HPDE6-E6E7 (cell line): Measurements from ENCODE around the gene DCAF10.
A peak's percentile ranks its signal among the peaks of the same experiment; 100 is the strongest.
"Not testable (repeated sequence)": the region's sequence is repeated elsewhere in the genome, so short reads cannot be mapped to it uniquely, and the experiment has no call there.

Source experiments
- DNase-seq: peaks from one replicate; pipeline ENCODE4 v3.0.0; 2011; ENCODE audit warnings: missing footprints; ENCODE audit errors: extremely low spot score

DCAF10 gene

GRCh38 chr9:37800631-37801286 lies at the start of gene DCAF10:
DCAF10 (plus strand) TSS chr9:37800797; CDS start chr9:37800867, 70 bp downstream.
- DNase-seq, result peak; percentile 63

GRCh38 chr9:37751186-37751585 lies 49.4 kb upstream of the DCAF10 start:
- no peak for DNase-seq

GRCh38 chr9:37751704-37752103 lies 48.9 kb upstream of the DCAF10 start:
- not testable (repeated sequence) for DNase-seq

GRCh38 chr9:37752112-37752511 lies 48.5 kb upstream of the DCAF10 start:
- DNase-seq, result not testable (repeated sequence)

- DNase-seq, result no peak
Measured at GRCh38 chr9:37752642-37753488, 47.7 kb upstream of the DCAF10 start.

GRCh38 chr9:37753489-37754190 lies 47.0 kb upstream of the DCAF10 start, which contains the start of gene TRMT10B:
TRMT10B (plus strand) TSS chr9:37753805; CDS start chr9:37761932, 8,127 bp downstream.
- peak; percentile 76 for DNase-seq

GRCh38 chr9:37758747-37759146 lies 41.9 kb upstream of the DCAF10 start:
- DNase-seq, result no peak

GRCh38 chr9:37760416-37761161 lies 40.0 kb upstream of the DCAF10 start:
- DNase-seq, result no peak

GRCh38 chr9:37761511-37761910 lies 39.1 kb upstream of the DCAF10 start:
- no peak for DNase-seq

- DNase-seq, result not testable (repeated sequence)
Measured at GRCh38 chr9:37765263-37765662, 35.3 kb upstream of the DCAF10 start.

- DNase-seq, result no peak
Measured at GRCh38 chr9:37769306-37769705, 31.3 kb upstream of the DCAF10 start.

- no peak for DNase-seq
Measured at GRCh38 chr9:37769995-37770394, 30.6 kb upstream of the DCAF10 start.

- no peak for DNase-seq
Measured at GRCh38 chr9:37775216-37775919, 25.2 kb upstream of the DCAF10 start.

- DNase-seq, result no peak
Measured at GRCh38 chr9:37776328-37776727, 24.3 kb upstream of the DCAF10 start.

- DNase-seq, result no peak
Measured at GRCh38 chr9:37778534-37778933, 22.1 kb upstream of the DCAF10 start.

GRCh38 chr9:37784291-37784615 lies 16.3 kb upstream of the DCAF10 start:
- DNase-seq, result no peak

GRCh38 chr9:37784616-37785483 lies 15.7 kb upstream of the DCAF10 start, which contains the start of gene EXOSC3:
EXOSC3 (minus strand) TSS chr9:37785064; CDS start chr9:37785044, 20 bp downstream.
- DNase-seq, result peak; percentile 85

GRCh38 chr9:37787059-37787458 lies 13.5 kb upstream of the DCAF10 start:
- DNase-seq, result no peak

- DNase-seq, result no peak
Measured at GRCh38 chr9:37788332-37788731, 12.3 kb upstream of the DCAF10 start.

- DNase-seq, result no peak
Measured at GRCh38 chr9:37790096-37790495, 10.5 kb upstream of the DCAF10 start.
